ENCODE data around the gene NEURL1. TPM values are rescaled to one million over a fixed set of nuclear protein-coding genes. Genes with fewer than 3 reads are reported as not detected.

Gene NEURL1, protein sequence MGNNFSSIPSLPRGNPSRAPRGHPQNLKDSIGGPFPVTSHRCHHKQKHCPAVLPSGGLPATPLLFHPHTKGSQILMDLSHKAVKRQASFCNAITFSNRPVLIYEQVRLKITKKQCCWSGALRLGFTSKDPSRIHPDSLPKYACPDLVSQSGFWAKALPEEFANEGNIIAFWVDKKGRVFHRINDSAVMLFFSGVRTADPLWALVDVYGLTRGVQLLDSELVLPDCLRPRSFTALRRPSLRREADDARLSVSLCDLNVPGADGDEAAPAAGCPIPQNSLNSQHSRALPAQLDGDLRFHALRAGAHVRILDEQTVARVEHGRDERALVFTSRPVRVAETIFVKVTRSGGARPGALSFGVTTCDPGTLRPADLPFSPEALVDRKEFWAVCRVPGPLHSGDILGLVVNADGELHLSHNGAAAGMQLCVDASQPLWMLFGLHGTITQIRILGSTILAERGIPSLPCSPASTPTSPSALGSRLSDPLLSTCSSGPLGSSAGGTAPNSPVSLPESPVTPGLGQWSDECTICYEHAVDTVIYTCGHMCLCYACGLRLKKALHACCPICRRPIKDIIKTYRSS
- under 0.01 TPM in 2 replicates for total RNA-seq

DNA sequence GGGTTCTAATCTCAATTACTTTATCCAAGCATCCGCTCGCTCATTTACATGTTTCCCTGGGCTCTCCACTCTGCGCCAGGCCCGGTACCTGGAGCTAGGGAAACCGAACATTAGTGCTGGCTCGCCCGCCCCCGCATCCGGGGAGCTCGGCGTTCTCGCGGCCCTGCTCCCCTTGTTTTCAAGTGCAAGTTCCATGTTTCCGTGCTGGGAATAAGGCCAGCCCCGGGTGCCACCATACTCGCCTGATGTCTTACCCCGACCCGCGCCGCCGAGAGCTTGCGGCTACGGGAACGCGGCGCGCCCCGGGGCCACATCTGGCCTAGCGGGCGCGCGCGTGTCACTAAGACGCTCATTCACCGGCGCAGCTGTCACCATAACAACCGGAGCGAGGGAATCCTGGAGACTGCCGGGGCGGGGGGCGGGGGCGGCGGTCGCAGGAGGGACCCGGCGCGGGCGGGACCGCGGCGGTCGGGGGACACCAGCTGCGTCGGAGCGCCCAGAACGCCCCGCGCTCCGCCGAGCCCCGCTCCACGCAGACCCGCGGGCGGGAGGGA lies at the start of gene NEURL1:
NEURL1 (plus strand) TSS at position 344 of the 554 bp plus-strand sequence. CDS start 683 bp downstream, outside the sequence.
- no peak for DNase-seq (ENCODE audit: low read depth)
- TF ChIP-seq, protein P1, sequence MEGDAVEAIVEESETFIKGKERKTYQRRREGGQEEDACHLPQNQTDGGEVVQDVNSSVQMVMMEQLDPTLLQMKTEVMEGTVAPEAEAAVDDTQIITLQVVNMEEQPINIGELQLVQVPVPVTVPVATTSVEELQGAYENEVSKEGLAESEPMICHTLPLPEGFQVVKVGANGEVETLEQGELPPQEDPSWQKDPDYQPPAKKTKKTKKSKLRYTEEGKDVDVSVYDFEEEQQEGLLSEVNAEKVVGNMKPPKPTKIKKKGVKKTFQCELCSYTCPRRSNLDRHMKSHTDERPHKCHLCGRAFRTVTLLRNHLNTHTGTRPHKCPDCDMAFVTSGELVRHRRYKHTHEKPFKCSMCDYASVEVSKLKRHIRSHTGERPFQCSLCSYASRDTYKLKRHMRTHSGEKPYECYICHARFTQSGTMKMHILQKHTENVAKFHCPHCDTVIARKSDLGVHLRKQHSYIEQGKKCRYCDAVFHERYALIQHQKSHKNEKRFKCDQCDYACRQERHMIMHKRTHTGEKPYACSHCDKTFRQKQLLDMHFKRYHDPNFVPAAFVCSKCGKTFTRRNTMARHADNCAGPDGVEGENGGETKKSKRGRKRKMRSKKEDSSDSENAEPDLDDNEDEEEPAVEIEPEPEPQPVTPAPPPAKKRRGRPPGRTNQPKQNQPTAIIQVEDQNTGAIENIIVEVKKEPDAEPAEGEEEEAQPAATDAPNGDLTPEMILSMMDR (IDR thresholded peaks at IDR 0.05; ENCODE audit: insufficient read depth, low read depth, low read length): no peak

DNA sequence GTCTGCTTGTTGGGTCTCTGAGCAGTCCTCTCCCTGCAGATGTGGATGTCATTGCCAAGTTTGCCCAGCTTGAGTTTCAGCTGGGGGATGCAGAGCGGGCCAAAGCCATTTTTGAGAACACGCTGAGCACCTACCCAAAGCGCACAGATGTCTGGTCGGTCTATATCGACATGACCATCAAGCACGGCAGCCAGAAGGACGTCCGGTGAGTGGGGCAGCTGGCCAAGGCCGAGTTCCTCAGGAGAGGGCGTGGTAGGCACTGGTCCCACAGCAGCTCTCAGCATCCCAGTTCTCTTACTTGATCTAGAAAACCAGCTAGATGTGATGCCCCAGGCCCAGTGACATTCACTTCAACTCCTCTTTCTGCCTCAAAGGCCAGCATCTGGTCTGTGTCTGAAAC lies 49.0 kb upstream of the NEURL1 start:
- no peak for DNase-seq (ENCODE audit: low read depth)
- no peak overlapping the region for H3K4me3 ChIP-seq (ENCODE audit: low read depth, low read length)
- TF ChIP-seq, protein P1 (IDR thresholded peaks at IDR 0.05; ENCODE audit: insufficient read depth, low read depth, low read length): no peak

More for the DNA sequence above, at the start of gene NEURL1:
- H3K4me3 ChIP-seq (ENCODE audit: low read depth, low read length): peak within 1 kb of the TSS; percentile 38

DNA sequence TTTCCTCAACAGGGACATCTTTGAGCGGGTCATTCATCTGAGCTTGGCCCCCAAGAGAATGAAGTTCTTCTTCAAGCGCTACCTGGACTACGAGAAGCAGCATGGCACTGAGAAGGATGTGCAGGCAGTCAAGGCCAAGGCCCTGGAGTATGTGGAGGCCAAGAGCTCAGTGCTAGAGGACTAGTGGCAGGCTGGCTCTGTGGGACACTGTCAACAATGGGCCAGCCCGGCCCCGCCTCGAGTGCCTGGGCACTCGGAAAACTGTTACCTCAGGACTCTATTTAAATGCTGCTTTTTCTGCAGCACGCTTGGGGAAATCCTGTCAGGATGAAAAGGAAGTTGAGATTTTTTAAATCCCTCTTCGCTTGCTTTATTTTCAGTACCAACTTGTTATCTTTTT lies 48.1 kb upstream of the NEURL1 start:
- no peak for DNase-seq (ENCODE audit: low read depth)
- TF ChIP-seq, protein P1 (IDR thresholded peaks at IDR 0.05; ENCODE audit: insufficient read depth, low read depth, low read length): no peak

DNA sequence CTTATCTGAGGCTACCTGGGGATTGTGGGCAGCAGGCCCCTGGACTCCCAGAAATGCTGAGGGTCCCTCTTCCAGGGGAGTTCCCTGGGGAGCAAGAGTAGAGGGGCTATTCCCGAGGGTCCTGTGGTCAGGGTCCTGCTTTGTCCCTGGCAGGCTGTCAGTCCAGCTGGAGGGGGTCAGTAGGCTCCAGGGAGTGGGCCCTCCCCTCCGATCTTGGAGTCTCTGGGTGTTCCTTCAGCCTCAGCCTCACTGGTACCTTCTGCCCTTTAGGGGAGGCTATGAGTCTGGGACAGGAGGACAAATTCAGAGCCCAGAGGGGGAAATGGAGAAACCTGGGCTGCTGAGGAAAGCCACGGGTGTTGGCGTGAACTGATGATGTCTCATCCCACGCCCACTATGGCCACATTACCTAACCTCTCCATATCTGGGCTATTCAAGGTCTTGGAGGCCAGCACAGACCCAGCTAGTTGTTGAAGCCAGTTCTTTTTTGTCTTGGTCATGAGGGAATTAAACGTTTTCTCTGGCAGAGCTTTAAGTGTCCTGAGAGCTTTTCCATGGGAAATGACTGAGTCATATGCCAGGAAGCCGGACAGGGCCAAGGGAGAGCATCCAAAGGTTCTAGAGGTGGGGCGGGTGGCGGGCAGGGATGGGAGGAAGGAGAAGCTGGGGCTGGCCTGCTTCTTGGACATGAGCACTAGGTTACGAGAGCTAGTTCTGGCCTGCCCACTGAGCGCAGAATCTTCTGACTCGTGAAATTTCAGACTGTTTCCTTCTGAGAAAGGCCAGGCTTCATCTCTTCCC lies 47.5 kb upstream of the NEURL1 start:
- DNase-seq (ENCODE audit: low read depth): peak; percentile 75
- no peak overlapping the region for H3K4me3 ChIP-seq (ENCODE audit: low read depth, low read length)
- TF ChIP-seq, protein P1 (IDR thresholded peaks at IDR 0.05; ENCODE audit: insufficient read depth, low read depth, low read length): no peak

More for the DNA sequence above, 48.1 kb upstream of the NEURL1 start:
- no peak overlapping the region for H3K4me3 ChIP-seq (ENCODE audit: low read depth, low read length)

DNA sequence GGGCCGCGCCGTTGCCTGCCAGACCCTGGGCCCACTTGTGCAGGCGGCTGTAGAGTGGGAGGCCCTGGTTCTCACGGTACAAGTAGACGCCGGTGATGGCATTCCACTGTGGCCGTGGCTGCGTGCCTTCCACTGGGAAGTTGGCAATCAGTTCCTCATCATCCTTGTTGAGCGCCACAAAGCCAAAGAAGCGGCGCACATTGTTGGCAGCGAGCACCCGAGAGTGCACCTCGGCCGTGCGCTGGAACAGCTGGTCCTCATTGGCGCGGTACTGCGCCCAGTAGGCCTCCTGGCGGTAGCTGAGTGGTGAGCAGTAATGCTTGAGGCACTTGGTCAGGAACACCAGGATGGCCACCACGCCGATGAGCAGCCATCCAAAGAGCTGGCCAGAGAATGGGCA lies 46.3 kb upstream of the NEURL1 start:
- no peak overlapping the region for H3K4me3 ChIP-seq (ENCODE audit: low read depth, low read length)
- no peak for DNase-seq (ENCODE audit: low read depth)
- TF ChIP-seq, protein P1 (IDR thresholded peaks at IDR 0.05; ENCODE audit: insufficient read depth, low read depth, low read length): no peak

DNA sequence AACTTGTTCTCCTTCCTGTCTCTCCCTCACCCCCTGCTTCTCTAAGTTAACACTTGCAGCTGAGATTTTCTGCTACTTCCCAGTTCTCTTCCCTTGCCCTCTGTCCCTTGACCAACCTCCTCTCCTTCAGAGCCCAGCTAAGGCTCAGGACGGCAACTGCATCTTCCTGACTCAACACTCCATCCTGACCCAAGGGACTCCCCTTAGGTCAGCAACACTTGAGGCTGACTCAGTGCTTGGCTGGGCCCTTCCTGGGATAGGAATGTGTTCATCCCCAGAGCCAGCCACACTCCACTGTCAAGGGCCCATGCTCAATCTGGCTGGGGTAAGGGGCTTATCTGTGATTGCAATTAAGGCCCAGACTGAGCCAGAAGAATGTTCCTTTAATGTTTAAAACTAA lies 44.8 kb upstream of the NEURL1 start:
- no peak overlapping the region for H3K4me3 ChIP-seq (ENCODE audit: low read depth, low read length)
- TF ChIP-seq, protein P1 (IDR thresholded peaks at IDR 0.05; ENCODE audit: insufficient read depth, low read depth, low read length): no peak
- peak; percentile 77 for DNase-seq (ENCODE audit: low read depth)

Measured in fibroblast of villous mesenchyme (primary cell).